GM18517 (cell line): ENCODE results near the gene DNAH17.

ENCODE experiments used
- ATAC-seq: cut with Tn5 transposase; IDR thresholded peaks from one replicate; pipeline ENCODE4 v1.9.1; 2021; ENCODE audit warnings: mild to moderate bottlenecking, moderate library complexity; ENCODE audit not compliant: unreplicated experiment

DNAH17 gene

GRCh38 chr17:78577296-78577695 lies at the start of gene DNAH17:
Gene DNAH17, minus strand, starts transcription at chr17:78577396. Its CDS starts 2,339 bp downstream, at chr17:78575057.
- ATAC-seq, result no peak

- no peak for ATAC-seq
Observed at GRCh38 chr17:78624324-78625151, 47.3 kb upstream of the DNAH17 start.

GRCh38 chr17:78623541-78623940 lies 46.3 kb upstream of the DNAH17 start:
- no peak for ATAC-seq

- ATAC-seq, result no peak
Observed at GRCh38 chr17:78622491-78623265, 45.5 kb upstream of the DNAH17 start.

GRCh38 chr17:78621720-78622490 lies 44.7 kb upstream of the DNAH17 start:
- ATAC-seq, result no peak

GRCh38 chr17:78620099-78620498 lies 42.9 kb upstream of the DNAH17 start:
- no peak for ATAC-seq

- no peak for ATAC-seq
Observed at GRCh38 chr17:78619334-78619733, 42.1 kb upstream of the DNAH17 start.

- ATAC-seq, result no peak
Observed at GRCh38 chr17:78618264-78619066, 41.3 kb upstream of the DNAH17 start.

- ATAC-seq, result no peak
Observed at GRCh38 chr17:78617511-78618061, 40.4 kb upstream of the DNAH17 start.

- no peak for ATAC-seq
Observed at GRCh38 chr17:78616946-78617345, 39.8 kb upstream of the DNAH17 start.

GRCh38 chr17:78615631-78616030 lies 38.4 kb upstream of the DNAH17 start:
- no peak for ATAC-seq

GRCh38 chr17:78613416-78613815 lies 36.2 kb upstream of the DNAH17 start:
- ATAC-seq, result no peak

- ATAC-seq, result no peak
Observed at GRCh38 chr17:78611607-78612006, 34.4 kb upstream of the DNAH17 start.

- no peak for ATAC-seq
Observed at GRCh38 chr17:78610951-78611511, 33.8 kb upstream of the DNAH17 start.

GRCh38 chr17:78609191-78609641 lies 32.0 kb upstream of the DNAH17 start:
- ATAC-seq, result no peak

- ATAC-seq, result no peak
Observed at GRCh38 chr17:78608804-78609186, 31.6 kb upstream of the DNAH17 start.

- no peak for ATAC-seq
Observed at GRCh38 chr17:78608122-78608803, 31.1 kb upstream of the DNAH17 start.

- ATAC-seq, result no peak
Observed at GRCh38 chr17:78607038-78607437, 29.8 kb upstream of the DNAH17 start.

- no peak for ATAC-seq
Observed at GRCh38 chr17:78605886-78606285, 28.7 kb upstream of the DNAH17 start.
